Measurements from ENCODE around the gene BOC. TPM values are rescaled to one million over a fixed set of nuclear protein-coding genes. Genes with fewer than 3 reads are reported as not detected.

The BOC gene
- total and polyA plus RNA-seq, 2 experiments from 2014 or later, result 2.1 to 4.1 TPM

DNA sequence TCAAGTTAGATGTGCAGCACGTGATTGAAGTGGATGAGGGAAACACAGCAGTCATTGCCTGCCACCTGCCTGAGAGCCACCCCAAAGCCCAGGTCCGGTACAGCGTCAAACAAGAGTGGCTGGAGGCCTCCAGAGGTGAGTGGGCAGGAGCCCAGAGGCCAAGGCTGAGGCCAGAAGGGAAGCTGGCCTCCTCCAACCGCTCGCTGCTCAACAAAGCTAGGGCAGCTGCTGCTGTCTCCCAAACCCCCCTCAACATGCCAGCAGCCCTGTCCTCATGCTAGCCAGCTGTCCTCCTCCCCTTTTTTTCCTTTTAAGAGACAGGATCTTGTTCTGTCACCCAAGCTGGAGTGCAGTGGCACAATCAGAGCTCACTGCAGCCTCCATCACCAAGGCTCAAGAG lies 57.0 kb downstream of the BOC start:
- H4K20me1 ChIP-seq (replicated peaks; ENCODE audit: insufficient read depth), result no peaks in the 10 kb centered on the region
- H3K27me3 ChIP-seq (ENCODE audit: insufficient read depth), result no peaks in the 10 kb centered on the region
- Mint-ChIP-seq H3K27me3 (ENCODE audit: insufficient read depth, low read depth, poor library complexity) (peaks cover 4% of the 10 kb centered on the region), H3K27ac (no peak overlapping the region; the same call in 1 of the 2 replicates), H3K9me3 (no peaks in the 10 kb centered on the region), H3K36me3 (ENCODE audit: low read depth) (no peaks in the 10 kb centered on the region; the same call in 2 of the 3 replicates), H3K4me1 (peaks cover 37% of the 10 kb centered on the region), H3K4me3 (no peak overlapping the region)
- no peak overlapping the region for H2AFZ ChIP-seq
- no peak overlapping the region for H3K27ac ChIP-seq (ENCODE audit: low read depth)
- H3K4me2 ChIP-seq, result no peak overlapping the region
- H3K36me3 ChIP-seq (ENCODE audit: insufficient read depth), result no peaks in the 10 kb centered on the region
- no peaks in the 10 kb centered on the region for H3K79me2 ChIP-seq (replicated peaks; ENCODE audit: insufficient read depth)
- H3K4me1 ChIP-seq (ENCODE audit: insufficient read depth), result peaks cover 20% of the 10 kb centered on the region
- H3F3A ChIP-seq (replicated peaks; ENCODE audit: low read depth), result no peaks in the 10 kb centered on the region
- DNase-seq (ENCODE audit: low spot score) (no peak), ATAC-seq (no peak)
- no peaks in the 10 kb centered on the region for H3K9me2 ChIP-seq (ENCODE audit: insufficient read depth)
- TF ChIP-seq CREB1 (CRISPR knock-in tag; IDR thresholded peaks at IDR 0.05; ENCODE audit: low read depth), result no peak
- no peak for TF ChIP-seq ZNF114 (CRISPR knock-in tag; IDR thresholded peaks at IDR 0.05)
- no peak for TF ChIP-seq JUNB (IDR thresholded peaks at IDR 0.05; ENCODE audit: unreplicated experiment)
- TF ChIP-seq EZH2phosphoT487 (IDR thresholded peaks at IDR 0.05; ENCODE audit: unreplicated experiment), result no peak
- TF ChIP-seq, protein P1, sequence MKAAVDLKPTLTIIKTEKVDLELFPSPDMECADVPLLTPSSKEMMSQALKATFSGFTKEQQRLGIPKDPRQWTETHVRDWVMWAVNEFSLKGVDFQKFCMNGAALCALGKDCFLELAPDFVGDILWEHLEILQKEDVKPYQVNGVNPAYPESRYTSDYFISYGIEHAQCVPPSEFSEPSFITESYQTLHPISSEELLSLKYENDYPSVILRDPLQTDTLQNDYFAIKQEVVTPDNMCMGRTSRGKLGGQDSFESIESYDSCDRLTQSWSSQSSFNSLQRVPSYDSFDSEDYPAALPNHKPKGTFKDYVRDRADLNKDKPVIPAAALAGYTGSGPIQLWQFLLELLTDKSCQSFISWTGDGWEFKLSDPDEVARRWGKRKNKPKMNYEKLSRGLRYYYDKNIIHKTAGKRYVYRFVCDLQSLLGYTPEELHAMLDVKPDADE (IDR thresholded peaks at IDR 0.05), result no peak
- TF ChIP-seq STAT1 (IDR thresholded peaks at IDR 0.05; ENCODE audit: unreplicated experiment), result no peak
- TF ChIP-seq POLR2AphosphoS5 (IDR thresholded peaks at IDR 0.05; ENCODE audit: low read depth), result no peak
- TF ChIP-seq, protein P2, sequence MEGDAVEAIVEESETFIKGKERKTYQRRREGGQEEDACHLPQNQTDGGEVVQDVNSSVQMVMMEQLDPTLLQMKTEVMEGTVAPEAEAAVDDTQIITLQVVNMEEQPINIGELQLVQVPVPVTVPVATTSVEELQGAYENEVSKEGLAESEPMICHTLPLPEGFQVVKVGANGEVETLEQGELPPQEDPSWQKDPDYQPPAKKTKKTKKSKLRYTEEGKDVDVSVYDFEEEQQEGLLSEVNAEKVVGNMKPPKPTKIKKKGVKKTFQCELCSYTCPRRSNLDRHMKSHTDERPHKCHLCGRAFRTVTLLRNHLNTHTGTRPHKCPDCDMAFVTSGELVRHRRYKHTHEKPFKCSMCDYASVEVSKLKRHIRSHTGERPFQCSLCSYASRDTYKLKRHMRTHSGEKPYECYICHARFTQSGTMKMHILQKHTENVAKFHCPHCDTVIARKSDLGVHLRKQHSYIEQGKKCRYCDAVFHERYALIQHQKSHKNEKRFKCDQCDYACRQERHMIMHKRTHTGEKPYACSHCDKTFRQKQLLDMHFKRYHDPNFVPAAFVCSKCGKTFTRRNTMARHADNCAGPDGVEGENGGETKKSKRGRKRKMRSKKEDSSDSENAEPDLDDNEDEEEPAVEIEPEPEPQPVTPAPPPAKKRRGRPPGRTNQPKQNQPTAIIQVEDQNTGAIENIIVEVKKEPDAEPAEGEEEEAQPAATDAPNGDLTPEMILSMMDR (conservative IDR thresholded peaks at IDR 0.05; ENCODE audit: low read depth in 2 of 2), result no peak
- TF ChIP-seq ZNF331 (CRISPR knock-in tag; IDR thresholded peaks at IDR 0.05; ENCODE audit: low read depth), result no peak
- TF ChIP-seq, protein P3, sequence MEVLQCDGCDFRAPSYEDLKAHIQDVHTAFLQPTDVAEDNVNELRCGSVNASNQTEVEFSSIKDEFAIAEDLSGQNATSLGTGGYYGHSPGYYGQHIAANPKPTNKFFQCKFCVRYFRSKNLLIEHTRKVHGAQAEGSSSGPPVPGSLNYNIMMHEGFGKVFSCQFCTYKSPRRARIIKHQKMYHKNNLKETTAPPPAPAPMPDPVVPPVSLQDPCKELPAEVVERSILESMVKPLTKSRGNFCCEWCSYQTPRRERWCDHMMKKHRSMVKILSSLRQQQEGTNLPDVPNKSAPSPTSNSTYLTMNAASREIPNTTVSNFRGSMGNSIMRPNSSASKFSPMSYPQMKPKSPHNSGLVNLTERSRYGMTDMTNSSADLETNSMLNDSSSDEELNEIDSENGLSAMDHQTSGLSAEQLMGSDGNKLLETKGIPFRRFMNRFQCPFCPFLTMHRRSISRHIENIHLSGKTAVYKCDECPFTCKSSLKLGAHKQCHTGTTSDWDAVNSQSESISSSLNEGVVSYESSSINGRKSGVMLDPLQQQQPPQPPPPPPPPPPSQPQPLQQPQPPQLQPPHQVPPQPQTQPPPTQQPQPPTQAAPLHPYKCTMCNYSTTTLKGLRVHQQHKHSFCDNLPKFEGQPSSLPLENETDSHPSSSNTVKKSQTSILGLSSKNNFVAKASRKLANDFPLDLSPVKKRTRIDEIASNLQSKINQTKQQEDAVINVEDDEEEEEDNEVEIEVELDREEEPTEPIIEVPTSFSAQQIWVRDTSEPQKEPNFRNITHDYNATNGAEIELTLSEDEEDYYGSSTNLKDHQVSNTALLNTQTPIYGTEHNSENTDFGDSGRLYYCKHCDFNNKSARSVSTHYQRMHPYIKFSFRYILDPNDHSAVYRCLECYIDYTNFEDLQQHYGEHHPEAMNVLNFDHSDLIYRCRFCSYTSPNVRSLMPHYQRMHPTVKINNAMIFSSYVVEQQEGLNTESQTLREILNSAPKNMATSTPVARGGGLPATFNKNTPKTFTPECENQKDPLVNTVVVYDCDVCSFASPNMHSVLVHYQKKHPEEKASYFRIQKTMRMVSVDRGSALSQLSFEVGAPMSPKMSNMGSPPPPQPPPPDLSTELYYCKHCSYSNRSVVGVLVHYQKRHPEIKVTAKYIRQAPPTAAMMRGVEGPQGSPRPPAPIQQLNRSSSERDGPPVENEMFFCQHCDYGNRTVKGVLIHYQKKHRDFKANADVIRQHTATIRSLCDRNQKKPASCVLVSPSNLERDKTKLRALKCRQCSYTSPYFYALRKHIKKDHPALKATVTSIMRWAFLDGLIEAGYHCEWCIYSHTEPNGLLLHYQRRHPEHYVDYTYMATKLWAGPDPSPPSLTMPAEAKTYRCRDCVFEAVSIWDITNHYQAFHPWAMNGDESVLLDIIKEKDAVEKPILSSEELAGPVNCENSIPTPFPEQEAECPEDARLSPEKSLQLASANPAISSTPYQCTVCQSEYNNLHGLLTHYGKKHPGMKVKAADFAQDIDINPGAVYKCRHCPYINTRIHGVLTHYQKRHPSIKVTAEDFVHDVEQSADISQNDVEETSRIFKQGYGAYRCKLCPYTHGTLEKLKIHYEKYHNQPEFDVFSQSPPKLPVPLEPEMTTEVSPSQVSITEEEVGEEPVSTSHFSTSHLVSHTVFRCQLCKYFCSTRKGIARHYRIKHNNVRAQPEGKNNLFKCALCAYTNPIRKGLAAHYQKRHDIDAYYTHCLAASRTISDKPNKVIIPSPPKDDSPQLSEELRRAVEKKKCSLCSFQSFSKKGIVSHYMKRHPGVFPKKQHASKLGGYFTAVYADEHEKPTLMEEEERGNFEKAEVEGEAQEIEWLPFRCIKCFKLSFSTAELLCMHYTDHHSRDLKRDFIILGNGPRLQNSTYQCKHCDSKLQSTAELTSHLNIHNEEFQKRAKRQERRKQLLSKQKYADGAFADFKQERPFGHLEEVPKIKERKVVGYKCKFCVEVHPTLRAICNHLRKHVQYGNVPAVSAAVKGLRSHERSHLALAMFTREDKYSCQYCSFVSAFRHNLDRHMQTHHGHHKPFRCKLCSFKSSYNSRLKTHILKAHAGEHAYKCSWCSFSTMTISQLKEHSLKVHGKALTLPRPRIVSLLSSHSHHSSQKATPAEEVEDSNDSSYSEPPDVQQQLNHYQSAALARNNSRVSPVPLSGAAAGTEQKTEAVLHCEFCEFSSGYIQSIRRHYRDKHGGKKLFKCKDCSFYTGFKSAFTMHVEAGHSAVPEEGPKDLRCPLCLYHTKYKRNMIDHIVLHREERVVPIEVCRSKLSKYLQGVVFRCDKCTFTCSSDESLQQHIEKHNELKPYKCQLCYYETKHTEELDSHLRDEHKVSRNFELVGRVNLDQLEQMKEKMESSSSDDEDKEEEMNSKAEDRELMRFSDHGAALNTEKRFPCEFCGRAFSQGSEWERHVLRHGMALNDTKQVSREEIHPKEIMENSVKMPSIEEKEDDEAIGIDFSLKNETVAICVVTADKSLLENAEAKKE (CRISPR knock-in tag; IDR thresholded peaks at IDR 0.05), result no peak
- H3K4me3 ChIP-seq, result no peak overlapping the region
